OCI-LY3 (cell line): ENCODE results near the gene WTAP.
"Not testable (repeated sequence)": the region's sequence is repeated elsewhere in the genome, so short reads cannot be mapped to it uniquely, and the experiment has no call there.

ENCODE experiments used
- H2AFZ ChIP-seq: fragments of 200-600, 300-600 bp; shearing (Covaris generic); 2 replicates; pipeline ENCODE4 v1.6.0; 2014; ENCODE audit warnings: antibody characterized with exemption, low read depth, low read length
- H3K27ac ChIP-seq: fragments of 200-600, 300-600 bp; sonication (generic); 2 replicates; pipeline ENCODE4 v1.5.1; 2014; ENCODE audit warnings: mild to moderate bottlenecking, low read length, moderate library complexity, mixed read lengths
- H3K27me3 ChIP-seq: fragments of 200-600, 300-600 bp; sonication (generic); 2 replicates; pipeline ENCODE4 v1.6.1; 2014; ENCODE audit warnings: low read depth, low read length, mixed read lengths
- H3K36me3 ChIP-seq: fragments of 200-600, 300-600 bp; sonication (generic); replicated peaks from 2 replicates; pipeline ENCODE3; 2014; ENCODE audit warnings: low read depth, low read length, mixed read lengths
- H3K4me1 ChIP-seq: fragments of 300-600, 200-600 bp; sonication (generic); 2 replicates; pipeline ENCODE4 v1.6.1; 2014; ENCODE audit warnings: low read length, mixed read lengths
- H3K4me2 ChIP-seq: fragments of 200-600, 300-600 bp; sonication (generic); 2 replicates; pipeline ENCODE4 v1.6.1; 2014; ENCODE audit warnings: low read length, mixed read lengths
- H3K4me3 ChIP-seq: fragments of 300-600, 200-600 bp; sonication (generic); 2 replicates; pipeline ENCODE4 v1.5.1; 2014; ENCODE audit warnings: antibody characterized with exemption, mild to moderate bottlenecking, low read length, moderate library complexity
- H3K79me2 ChIP-seq: fragments of 300-600, 200-600 bp; shearing (Covaris generic); 2 replicates; pipeline ENCODE4 v1.6.1; 2014; ENCODE audit warnings: mild to moderate bottlenecking, low read length, mixed read lengths
- H3K9ac ChIP-seq: fragments of 300-600, 200-600 bp; shearing (Covaris generic); 2 replicates; pipeline ENCODE4 v1.6.0; 2014; ENCODE audit warnings: mild to moderate bottlenecking, low read length, moderate library complexity
- H3K9me3 ChIP-seq: fragments of 200-600, 300-600 bp; shearing (Covaris generic); 2 replicates; pipeline ENCODE4 v1.6.1; 2014; ENCODE audit warnings: low read length, mixed read lengths; ENCODE audit not compliant: insufficient read depth
- H4K20me1 ChIP-seq: fragments of 200-600, 300-600 bp; sonication (generic); 2 replicates; pipeline ENCODE4 v1.6.1; 2016; ENCODE audit warnings: low read length, mixed read lengths; ENCODE audit not compliant: insufficient read depth
- CTCF ChIP-seq: fragments of 200-600, 300-600 bp; sonication (generic); IDR thresholded peaks from 2 replicates; pipeline ENCODE4 v1.5.1; 2014; ENCODE audit warnings: antibody characterized with exemption, low read length, low read depth
- EZH2phosphoT487 ChIP-seq: fragments of 200-600 bp; shearing (Covaris generic); IDR thresholded peaks from 2 replicates; pipeline ENCODE4 v1.6.1; 2018; ENCODE audit warnings: antibody characterized with exemption, mixed run types, low read depth

The WTAP gene

DNA sequence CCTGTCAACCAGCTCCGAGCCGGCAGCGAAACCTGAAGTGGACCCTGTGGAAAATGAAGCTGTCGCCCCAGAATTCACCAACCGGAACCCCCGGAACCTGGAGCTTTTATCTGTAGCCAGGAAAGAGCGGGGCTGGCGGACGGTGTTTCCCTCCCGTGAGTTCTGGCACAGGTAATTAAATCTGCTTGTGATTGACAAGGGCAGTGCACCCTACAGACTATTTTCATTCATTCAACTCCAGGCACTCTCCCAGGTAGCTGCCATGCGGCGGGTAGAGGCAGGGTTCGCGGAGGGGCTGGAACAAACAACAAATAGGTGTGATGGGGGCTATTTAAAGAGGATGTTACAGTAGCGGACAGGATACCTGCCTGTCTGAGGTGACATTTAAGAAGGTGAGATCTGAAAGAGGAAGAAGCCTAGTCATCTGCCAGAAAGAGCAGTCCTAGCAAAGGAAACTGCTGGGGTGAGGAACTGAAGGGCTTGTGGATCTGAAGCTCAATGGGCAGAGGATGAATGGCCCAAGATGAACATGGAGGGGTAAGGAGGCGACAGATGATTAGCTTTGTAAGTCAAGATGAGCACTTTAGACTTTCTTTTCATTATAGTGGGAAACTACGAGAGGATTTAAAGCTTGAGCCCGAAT lies 63.8 kb downstream of the WTAP start:
- Histone ChIP-seq H3K79me2 (peaks cover 70% of the 10 kb centered on the region), H3K27me3 (no peaks in the 10 kb centered on the region), H3K9me3 (no peaks in the 10 kb centered on the region), H3K4me1 (peaks cover 21% of the 10 kb centered on the region), H3K36me3 (peaks cover 31% of the 10 kb centered on the region), H3K9ac (peak overlapping the region; percentile 70), H3K4me3 (peak overlapping the region; percentile 94), H3K4me2 (peak overlapping the region; percentile 67), H4K20me1 (peaks cover 9% of the 10 kb centered on the region), H3K27ac (peak overlapping the region; percentile 57), H2AFZ (no peak overlapping the region)
- TF ChIP-seq CTCF, result no peak
- no peak for TF ChIP-seq EZH2phosphoT487

GRCh38 chr6:159794976-159795375 lies 67.7 kb downstream of the WTAP start:
- Histone ChIP-seq H3K79me2 (peaks cover 35% of the 10 kb centered on the region), H3K36me3 (peaks cover 31% of the 10 kb centered on the region)

DNA sequence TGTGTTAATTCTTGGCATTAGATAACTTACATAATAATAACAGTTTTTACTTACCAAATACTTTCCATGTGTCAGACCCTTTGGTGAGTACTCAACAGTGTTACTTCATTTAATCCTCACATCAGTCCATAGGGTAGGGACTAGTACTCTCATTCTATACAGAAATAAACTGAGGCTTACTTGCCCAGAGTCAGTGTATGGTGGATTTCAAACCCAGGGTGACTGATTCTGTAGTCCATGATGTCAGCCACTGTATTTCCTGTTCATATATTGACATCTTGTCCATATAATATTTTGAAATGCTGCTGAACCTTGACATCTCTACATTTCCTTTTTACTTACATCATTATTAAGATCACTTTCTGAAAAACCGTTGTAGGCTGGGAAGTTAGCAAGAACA lies 70.2 kb downstream of the WTAP start:
- Histone ChIP-seq H4K20me1 (no peaks in the 10 kb centered on the region), H3K9me3 (no peaks in the 10 kb centered on the region), H3K79me2 (peaks cover 13% of the 10 kb centered on the region), H3K4me3 (no peak overlapping the region), H3K9ac (no peak overlapping the region), H2AFZ (no peak overlapping the region), H3K36me3 (peaks cover 24% of the 10 kb centered on the region), H3K27ac (no peak overlapping the region), H3K27me3 (no peaks in the 10 kb centered on the region), H3K4me2 (no peak overlapping the region), H3K4me1 (no peaks in the 10 kb centered on the region)
- TF ChIP-seq CTCF, result no peak
- TF ChIP-seq EZH2phosphoT487, result no peak

More at GRCh38 chr6:159794976-159795375, 67.7 kb downstream of the WTAP start:
- H3K27me3 ChIP-seq, H3K9me3 ChIP-seq, H2AFZ ChIP-seq, H3K4me3 ChIP-seq, H3K4me2 ChIP-seq, H3K27ac ChIP-seq, H3K9ac ChIP-seq, H4K20me1 ChIP-seq: not testable (repeated sequence)
- H3K4me1 ChIP-seq, result peaks cover 12% of the 10 kb centered on the region

DNA sequence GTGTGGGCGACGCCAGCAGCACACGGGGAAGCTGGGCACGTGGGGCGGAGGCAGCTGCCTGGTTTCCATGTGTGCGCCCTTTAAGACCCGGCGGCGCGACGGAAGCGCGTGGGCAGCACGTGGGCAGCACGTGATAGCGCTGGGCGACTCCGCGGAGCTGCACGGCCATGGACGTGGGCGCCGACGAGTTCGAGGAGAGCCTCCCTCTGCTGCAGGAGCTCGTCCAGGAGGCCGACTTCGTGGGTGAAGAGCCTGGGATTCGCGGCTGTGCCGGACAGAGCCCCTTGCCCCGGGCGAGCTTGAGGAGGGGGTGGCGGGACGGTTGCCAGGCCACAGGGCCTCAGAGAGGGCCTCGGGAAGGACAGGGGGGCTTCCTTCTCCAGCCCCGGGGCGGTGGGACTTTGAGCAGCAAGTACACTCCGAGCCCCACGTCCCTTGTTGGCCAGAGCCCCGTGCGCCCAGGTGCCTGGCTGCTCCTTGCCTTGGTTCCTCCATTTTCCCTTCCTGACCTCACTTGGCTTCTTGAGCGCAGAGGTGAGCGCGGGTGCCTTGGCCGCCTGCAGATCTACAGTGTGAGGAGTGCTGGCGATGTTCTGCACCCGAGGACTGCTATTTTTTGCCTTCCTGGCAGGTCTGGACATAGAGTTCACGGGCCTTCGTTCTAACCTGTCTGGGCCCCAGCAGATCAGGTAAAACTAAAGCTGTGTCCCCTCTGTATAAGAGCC lies 73.0 kb downstream of the WTAP start, which contains the start of gene PNLDC1:
Gene PNLDC1 (plus strand): TSS at position 136 of the 725 bp plus-strand sequence. CDS start 32 bp downstream, at position 168.
- Histone ChIP-seq H2AFZ (no peak within 1 kb of the TSS), H3K9ac (no peak within 1 kb of the TSS), H3K4me1 (no peaks in the 10 kb centered on the region), H3K79me2 (no peaks in the 10 kb centered on the region), H3K27me3 (no peaks in the 10 kb centered on the region), H4K20me1 (no peaks in the 10 kb centered on the region), H3K9me3 (no peaks in the 10 kb centered on the region), H3K27ac (no peak within 1 kb of the TSS), H3K36me3 (peaks cover 15% of the 10 kb centered on the region), H3K4me3 (no peak within 1 kb of the TSS), H3K4me2 (no peak within 1 kb of the TSS)
- no peak for TF ChIP-seq EZH2phosphoT487
- TF ChIP-seq CTCF, result no peak
